Liver (tissue), 9 donors: ENCODE measurements around the gene AQP10. TPM values are rescaled to one million over a fixed set of nuclear protein-coding genes. Genes with fewer than 3 reads are reported as not detected.

Source experiments
- DNase-seq: peaks from one replicate; pipeline ENCODE4 v3.0.0-alpha.2; 2017; ENCODE audit warnings: low spot score
- H3K27ac ChIP-seq, 2 donors: one replicate each; pipeline ENCODE4 v1.7.0; 2013; ENCODE audit warnings: inconsistent platforms in 2 of 2, low read length in 2 of 2, control low read depth in 1 of 2, low read depth in 1 of 2, mild to moderate bottlenecking in 1 of 2
- H3K27me3 ChIP-seq, 4 donors: one replicate each; pipeline versions ENCODE4 v1.6.1 to v1.7.0; 2013; ENCODE audit warnings: low read length in 3 of 4, inconsistent platforms in 1 of 4, mild to moderate bottlenecking in 1 of 4, moderate library complexity in 1 of 4; ENCODE audit not compliant: control insufficient read depth in 4 of 4, insufficient read depth in 4 of 4
- H3K36me3 ChIP-seq, 4 donors: one replicate each; pipeline versions ENCODE4 v1.6.1 to v1.7.0; 2013; ENCODE audit warnings: low read length in 3 of 4, mild to moderate bottlenecking in 3 of 4, low read depth in 1 of 4, moderate library complexity in 1 of 4; ENCODE audit not compliant: control insufficient read depth in 4 of 4, insufficient read depth in 3 of 4
- H3K4me1 ChIP-seq, 4 donors: one replicate each; pipeline versions ENCODE4 v1.6.1 to v1.7.0; 2013; ENCODE audit warnings: low read length in 3 of 4, mild to moderate bottlenecking in 3 of 4, moderate library complexity in 1 of 4; ENCODE audit not compliant: control insufficient read depth in 4 of 4, insufficient read depth in 4 of 4
- H3K4me3 ChIP-seq, 3 donors: one replicate each; pipeline versions ENCODE4 v1.6.1 to v1.7.0; 2013; ENCODE audit warnings: low read length in 3 of 3, control low read depth in 1 of 3, low read depth in 1 of 3, mild to moderate bottlenecking in 1 of 3
- H3K9ac ChIP-seq, 2 donors: one replicate each; pipeline ENCODE4 v1.7.0; 2013; ENCODE audit warnings: low read length in 2 of 2, mild to moderate bottlenecking in 2 of 2, moderate library complexity in 2 of 2, control low read depth in 1 of 2, low read depth in 1 of 2
- H3K9me3 ChIP-seq, 4 donors: one replicate each; pipeline versions ENCODE4 v1.6.1 to v1.7.0; 2013; ENCODE audit warnings: low read length in 3 of 4; ENCODE audit not compliant: control insufficient read depth in 4 of 4
- ATF3 ChIP-seq: IDR thresholded peaks from 2 replicates; pipeline ENCODE4 v1.6.1; 2016; ENCODE audit warnings: antibody characterized with exemption
- FOXA1 ChIP-seq: IDR thresholded peaks from 2 replicates; pipeline ENCODE4 v1.6.1; 2016; ENCODE audit warnings: antibody characterized with exemption
- HNF4A ChIP-seq, 2 donors: conservative IDR thresholded peaks; 2 replicates each; pipeline ENCODE4 v1.6.1; 2016; ENCODE audit warnings: antibody characterized with exemption in 2 of 2, mild to moderate bottlenecking in 2 of 2
- JUND ChIP-seq, 2 donors: IDR thresholded peaks; 2 replicates each; pipeline ENCODE4 v1.6.1; 2016; ENCODE audit warnings: antibody characterized with exemption in 2 of 2
- MAX ChIP-seq: IDR thresholded peaks from 2 replicates; pipeline ENCODE4 v1.6.1; 2016; ENCODE audit warnings: antibody characterized with exemption
- RAD21 ChIP-seq, 2 donors: IDR thresholded peaks; 2 replicates each; pipeline ENCODE4 v1.6.1; 2016; ENCODE audit warnings: antibody characterized with exemption in 2 of 2, mild to moderate bottlenecking in 2 of 2
- REST ChIP-seq: IDR thresholded peaks from 2 replicates; pipeline ENCODE4 v1.6.1; 2016; ENCODE audit warnings: antibody characterized with exemption, mild to moderate bottlenecking
- SP1 ChIP-seq: IDR thresholded peaks from 2 replicates; pipeline ENCODE4 v1.6.1; 2018; ENCODE audit warnings: antibody characterized with exemption, mild to moderate bottlenecking
- TAF1 ChIP-seq: conservative IDR thresholded peaks from 2 replicates; pipeline ENCODE4 v1.6.1; 2016; ENCODE audit warnings: antibody characterized with exemption, mild to moderate bottlenecking
- YY1 ChIP-seq: IDR thresholded peaks from 2 replicates; pipeline ENCODE4 v1.6.1; 2016; ENCODE audit warnings: antibody characterized with exemption, mild to moderate bottlenecking
- ZBTB33 ChIP-seq: IDR thresholded peaks from 2 replicates; pipeline ENCODE4 v1.6.1; 2016; ENCODE audit warnings: antibody characterized with exemption
- WGBS: extraction: QIAGEN DNeasy Blood & Tissue Kit; methylation state at CpG from one replicate; pipeline ENCODE4 v1.1.7; 2013; 5-methylcytosine and 5-hydroxymethylcytosine counted together
- polyA plus RNA-seq, 2 donors: library from polyadenylated mRNA; stranded (reverse) in 1 of 2; unstranded in 1 of 2; fragments of 200-250 nt in 1 of 2; fragments of >200 nt in 1 of 2; fragmentation: Nextera tagmentation in 1 of 2; extraction: Ambion mirVana in 1 of 2; gene quantifications; one replicate each; pipeline versions ENCODE4 v1.2.1 to v1.2.3, GENCODE V29; 2013 to 2015
- total RNA-seq, 2 donors: library from RNA; depleted of rRNA; stranded (reverse); fragments of >200 nt; gene quantifications; one replicate each; pipeline ENCODE4 v1.2.3, GENCODE V29; 2014
- TF ChIP-seq, protein P1 (sequence below): fragments of 150-350 bp; IDR thresholded peaks from 2 replicates; pipeline ENCODE4 v1.5.1; 2017; ENCODE audit warnings: improper control_type of control experiment, low read depth, low read length; ENCODE audit not compliant: missing input control
- donor health status: healthy.
- donor health status: healthy.
- donor health status: healthy.
- donor health status: healthy.
- donor health status: healthy.

The AQP10 gene
- total and polyA plus RNA-seq, 4 donors: 0.14 TPM; not detected in 3

- Histone ChIP-seq H3K9ac (no peak overlapping the region), H3K36me3 (no peaks in the 10 kb centered on the region), H3K27me3 (no peaks in the 10 kb centered on the region), H3K9me3 (no peaks in the 10 kb centered on the region), H3K4me1 (peaks cover 0 to 13% (median 12%) of the 10 kb centered on the region in 4 donors), H3K27ac (no peak overlapping the region), H3K4me3 (no peak overlapping the region)
- TF ChIP-seq FOXA1 (no peak), RAD21 (IDR thresholded peaks at IDR 0.05) (peak; percentile 76 to 84), ATF3 (no peak), SP1 (no peak)
- TF ChIP-seq, protein P1, sequence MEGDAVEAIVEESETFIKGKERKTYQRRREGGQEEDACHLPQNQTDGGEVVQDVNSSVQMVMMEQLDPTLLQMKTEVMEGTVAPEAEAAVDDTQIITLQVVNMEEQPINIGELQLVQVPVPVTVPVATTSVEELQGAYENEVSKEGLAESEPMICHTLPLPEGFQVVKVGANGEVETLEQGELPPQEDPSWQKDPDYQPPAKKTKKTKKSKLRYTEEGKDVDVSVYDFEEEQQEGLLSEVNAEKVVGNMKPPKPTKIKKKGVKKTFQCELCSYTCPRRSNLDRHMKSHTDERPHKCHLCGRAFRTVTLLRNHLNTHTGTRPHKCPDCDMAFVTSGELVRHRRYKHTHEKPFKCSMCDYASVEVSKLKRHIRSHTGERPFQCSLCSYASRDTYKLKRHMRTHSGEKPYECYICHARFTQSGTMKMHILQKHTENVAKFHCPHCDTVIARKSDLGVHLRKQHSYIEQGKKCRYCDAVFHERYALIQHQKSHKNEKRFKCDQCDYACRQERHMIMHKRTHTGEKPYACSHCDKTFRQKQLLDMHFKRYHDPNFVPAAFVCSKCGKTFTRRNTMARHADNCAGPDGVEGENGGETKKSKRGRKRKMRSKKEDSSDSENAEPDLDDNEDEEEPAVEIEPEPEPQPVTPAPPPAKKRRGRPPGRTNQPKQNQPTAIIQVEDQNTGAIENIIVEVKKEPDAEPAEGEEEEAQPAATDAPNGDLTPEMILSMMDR: peak; percentile 80
- peak; percentile 85 for DNase-seq
- 44% methylated on average over 11 of the region's 11 CpGs for WGBS
Measured at GRCh38 chr1:154335025-154335714, 14.3 kb downstream of the AQP10 start.

- H3K4me1 ChIP-seq: peaks cover 0 to 13% (median 12%) of the 10 kb centered on the region in 4 donors
- H3K9me3 ChIP-seq: no peaks in the 10 kb centered on the region
- H3K36me3 ChIP-seq: no peaks in the 10 kb centered on the region
- no peak overlapping the region for H3K9ac ChIP-seq
- H3K27ac ChIP-seq: peak overlapping the region in 1 of 2 donors; percentile 25
- 87% methylated on average over 8 of the region's 8 CpGs for WGBS
- DNase-seq: no peak
- no peaks in the 10 kb centered on the region for H3K27me3 ChIP-seq
- H3K4me3 ChIP-seq: no peak overlapping the region
- TF ChIP-seq YY1 (no peak), JUND (IDR thresholded peaks at IDR 0.05) (no peak), REST (no peak), HNF4A (conservative IDR thresholded peaks at IDR 0.05) (no peak), TAF1 (no peak), SP1 (no peak), FOXA1 (no peak), ZBTB33 (no peak), MAX (no peak)
Measured at GRCh38 chr1:154337253-154337894, 16.5 kb downstream of the AQP10 start.
